Measurements from ENCODE around the gene FGF22.
"Not testable (repeated sequence)": the region's sequence is repeated elsewhere in the genome, so short reads cannot be mapped to it uniquely, and the experiment has no call there.

Gene FGF22

GRCh38 chr19:660793-661426 lies 21.2 kb downstream of the FGF22 start:
- no peak for DNase-seq (ENCODE audit: low read depth)

- DNase-seq (ENCODE audit: low read depth) = peak; percentile 56
These were observed 21.9 kb downstream of the FGF22 start for GRCh38 chr19:661427-662196.

- peak; percentile 60 for DNase-seq (ENCODE audit: low read depth)
These were observed 22.7 kb downstream of the FGF22 start for GRCh38 chr19:662207-662961.

- DNase-seq (ENCODE audit: low read depth) = peak; percentile 89
These were observed 23.4 kb downstream of the FGF22 start, which contains the start of gene RNF126 for GRCh38 chr19:662962-663681. Gene RNF126, minus strand, starts transcription at chr19:663214. Its CDS starts 93 bp downstream, at chr19:663121.

DNA sequence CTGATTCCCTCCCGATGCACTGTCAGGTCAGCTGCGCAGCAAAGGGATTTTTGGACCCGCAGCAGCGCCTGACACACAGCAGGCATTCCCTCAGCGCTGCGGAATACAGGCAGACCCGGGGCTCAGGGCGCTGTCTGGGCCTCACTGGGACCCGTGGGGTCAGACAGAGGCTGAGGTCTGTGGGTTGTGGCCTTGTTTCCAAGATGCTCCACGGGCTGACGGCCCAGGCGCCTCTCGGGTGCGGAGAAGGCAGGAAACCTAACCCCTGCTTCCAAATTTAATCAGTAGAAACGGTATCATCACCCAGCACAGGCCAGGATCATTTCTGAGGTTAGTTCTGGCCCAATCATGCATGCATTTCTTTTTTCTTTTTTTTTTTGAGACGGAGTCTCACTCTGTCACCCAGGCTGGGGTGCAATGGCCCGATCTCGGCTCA lies 24.0 kb downstream of the FGF22 start:
- no peak for DNase-seq (ENCODE audit: low read depth)

DNA sequence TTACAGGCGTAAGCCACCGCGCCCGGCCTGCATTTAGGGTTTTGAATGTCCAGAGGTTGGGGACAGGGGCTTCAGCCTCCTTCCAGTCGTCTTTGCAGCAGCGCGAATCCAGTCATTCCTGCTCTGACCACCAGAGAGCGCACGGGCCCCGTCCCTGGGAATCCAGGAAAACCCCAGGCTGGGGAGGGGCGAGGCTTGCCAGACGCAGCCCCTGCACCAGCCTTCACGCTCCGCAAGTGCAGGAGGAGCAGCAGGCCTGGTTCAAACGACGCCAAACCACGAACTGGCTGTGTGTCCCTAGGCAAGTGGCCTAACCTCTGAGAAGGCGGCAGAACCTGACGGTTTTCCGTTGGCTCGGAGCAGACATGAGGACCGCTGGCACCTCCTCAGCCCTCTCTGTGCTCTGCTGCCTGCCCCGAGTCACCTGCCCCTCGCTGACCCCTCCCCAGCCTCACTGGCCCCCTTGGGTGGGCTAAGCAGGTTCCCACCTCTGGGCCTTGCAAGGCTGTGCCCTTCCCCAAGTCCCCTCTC lies 25.3 kb downstream of the FGF22 start:
- DNase-seq (ENCODE audit: low read depth) = peak; percentile 64

- not testable (repeated sequence) for DNase-seq (ENCODE audit: low read depth)
These were observed 27.4 kb downstream of the FGF22 start for GRCh38 chr19:666985-667573.

DNA sequence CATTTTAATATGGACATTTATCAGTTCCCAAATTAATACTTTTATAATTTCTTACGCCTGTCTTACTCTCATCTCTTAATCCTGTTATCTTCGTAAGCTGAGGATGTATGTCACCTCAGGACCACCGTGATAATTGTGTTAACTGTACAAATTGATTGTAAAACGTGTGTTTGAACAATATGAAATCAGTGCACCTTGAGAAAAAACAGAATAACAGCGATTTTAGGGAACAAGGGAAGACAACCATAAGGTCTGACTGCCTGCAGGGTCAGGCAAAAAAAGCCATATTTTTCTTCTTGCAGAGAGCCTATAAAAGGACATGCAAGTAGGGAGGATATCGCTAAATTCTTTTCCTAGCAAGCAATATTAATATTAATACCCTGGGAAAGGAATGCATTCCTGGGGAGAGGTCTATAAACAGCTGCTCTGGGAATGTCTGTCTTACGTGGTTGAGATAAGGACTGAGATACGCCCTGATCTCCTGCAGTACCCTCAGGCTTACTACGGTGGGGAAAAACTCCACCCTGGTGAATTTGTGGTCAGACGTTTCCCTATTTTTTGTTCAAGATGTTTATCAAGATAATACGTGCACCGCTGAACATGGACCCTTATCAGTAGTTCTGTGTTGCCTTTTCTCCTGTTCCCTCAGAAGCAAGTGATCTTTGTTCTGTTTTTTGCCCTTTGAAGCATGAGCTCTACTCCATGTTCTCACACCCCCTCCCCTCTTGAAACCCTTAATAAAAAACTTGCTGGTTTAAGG lies 29.2 kb downstream of the FGF22 start:
- not testable (repeated sequence) for DNase-seq (ENCODE audit: low read depth)

GRCh38 chr19:670609-671075 lies 31.0 kb downstream of the FGF22 start:
- no peak for DNase-seq (ENCODE audit: low read depth)

DNA sequence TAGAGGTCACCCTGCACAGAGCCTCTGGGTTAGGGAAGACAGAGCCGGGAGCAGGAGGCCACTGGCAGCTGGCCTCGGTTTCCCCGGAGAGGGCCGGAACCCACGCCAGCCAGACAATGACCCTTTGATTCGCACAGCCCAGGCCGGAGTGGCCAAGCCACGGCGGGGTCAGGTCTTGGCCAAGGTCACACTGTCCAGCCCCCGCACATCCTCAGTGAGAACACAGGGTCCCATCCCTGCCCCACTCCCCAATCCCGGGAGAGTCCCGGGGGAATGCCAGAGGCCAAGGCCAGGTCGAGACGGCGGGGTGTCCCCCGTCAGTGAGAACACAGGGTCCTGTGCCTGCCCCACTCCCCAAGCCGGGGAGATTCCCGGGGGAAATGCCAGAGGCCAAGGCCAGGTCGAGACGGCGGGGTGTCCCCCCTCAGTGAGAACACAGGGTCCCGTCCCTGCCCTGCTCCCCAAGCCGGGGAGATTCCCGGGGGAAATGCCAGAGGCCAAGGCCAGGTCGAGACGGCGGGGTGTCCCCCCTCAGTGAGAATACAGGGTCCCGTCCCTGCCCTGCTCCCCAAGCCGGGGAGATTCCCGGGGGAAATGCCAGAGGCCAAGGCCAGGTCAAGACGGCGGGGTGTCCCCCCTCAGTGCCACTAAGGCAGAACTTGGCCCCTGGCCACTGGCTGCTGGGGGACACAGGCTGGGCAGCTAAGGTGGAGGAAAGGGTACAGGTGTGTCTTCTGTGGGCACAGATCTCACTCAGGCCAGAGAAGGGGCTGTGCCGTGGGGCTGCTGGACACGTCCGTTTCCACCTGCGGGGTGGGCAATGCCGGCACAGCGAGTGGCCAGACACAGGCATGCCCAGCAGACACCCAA lies 34.8 kb downstream of the FGF22 start:
- DNase-seq (ENCODE audit: low read depth) = no peak

DNA sequence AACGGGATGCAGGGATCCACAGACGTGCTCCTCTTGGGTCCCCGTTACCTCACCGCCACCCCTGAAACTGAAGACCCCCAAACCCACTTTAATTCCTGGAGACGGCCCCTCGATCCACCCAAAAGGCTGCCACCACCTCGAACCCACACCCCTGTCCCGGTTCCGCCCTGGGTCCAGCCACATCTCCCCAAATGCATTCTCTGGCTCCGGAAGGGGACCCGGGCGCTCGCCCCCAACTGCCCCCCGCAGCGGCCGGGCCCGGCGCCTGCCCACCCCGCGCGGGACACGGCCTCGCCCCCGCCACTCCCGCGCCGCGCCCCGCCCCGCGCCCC lies 36.3 kb downstream of the FGF22 start:
- DNase-seq (ENCODE audit: low read depth) = no peak

- no peak for DNase-seq (ENCODE audit: low read depth)
These were observed 36.8 kb downstream of the FGF22 start, which contains the start of gene FSTL3 for GRCh38 chr19:676339-677105. Gene FSTL3, plus strand, starts transcription at chr19:676392. Its CDS starts 32 bp downstream, at chr19:676424.

GRCh38 chr19:677201-677600 lies 37.5 kb downstream of the FGF22 start:
- no peak for DNase-seq (ENCODE audit: low read depth)

- no peak for DNase-seq (ENCODE audit: low read depth)
These were observed 38.1 kb downstream of the FGF22 start for GRCh38 chr19:677601-678436.

GRCh38 chr19:678791-679388 lies 39.2 kb downstream of the FGF22 start:
- no peak for DNase-seq (ENCODE audit: low read depth)

- no peak for DNase-seq (ENCODE audit: low read depth)
These were observed 40.0 kb downstream of the FGF22 start for GRCh38 chr19:679418-680286.

Measured in T-helper 22 cell (primary cell).